ENCODE data around the gene RPEL1.

Gene RPEL1

DNA sequence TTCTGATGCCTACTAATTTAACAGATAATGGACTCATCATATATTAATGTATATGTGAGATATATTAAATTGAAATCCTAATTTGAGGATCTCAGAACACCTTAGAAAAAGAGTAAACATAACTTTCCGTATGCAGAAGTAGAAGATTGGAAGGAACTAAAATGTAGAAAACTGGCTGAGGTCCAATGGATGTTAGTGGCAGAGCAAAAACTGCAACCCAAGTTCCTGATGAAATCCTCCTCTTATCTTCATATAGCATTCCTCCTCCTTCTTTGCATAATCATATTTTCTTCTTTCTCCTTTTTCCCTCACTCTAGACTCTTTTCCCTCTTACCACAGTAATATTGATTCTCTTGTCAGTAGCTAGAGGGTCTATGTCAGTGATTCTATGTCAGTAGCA lies 37.3 kb downstream of the RPEL1 start:
- no peak for DNase-seq

DNA sequence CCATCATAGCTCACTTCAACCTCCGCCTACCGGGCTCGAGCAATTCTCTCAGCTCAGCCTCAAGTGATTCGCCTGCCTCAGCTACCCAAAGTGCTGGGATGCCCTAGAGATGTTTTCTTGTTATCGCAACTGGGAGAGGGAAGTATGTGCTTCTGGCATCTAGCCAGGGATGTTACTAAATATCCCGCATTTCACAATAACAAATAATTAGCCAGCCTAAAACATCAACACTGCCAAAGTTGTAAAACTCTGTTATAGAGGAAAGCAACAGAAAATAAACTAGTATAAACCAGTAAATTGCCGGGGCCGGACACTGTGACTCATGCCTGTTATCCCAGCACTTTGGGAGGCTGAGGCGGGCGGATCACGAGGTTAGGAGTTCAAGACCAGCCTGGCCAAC lies 38.5 kb downstream of the RPEL1 start:
- no peak for DNase-seq

DNA sequence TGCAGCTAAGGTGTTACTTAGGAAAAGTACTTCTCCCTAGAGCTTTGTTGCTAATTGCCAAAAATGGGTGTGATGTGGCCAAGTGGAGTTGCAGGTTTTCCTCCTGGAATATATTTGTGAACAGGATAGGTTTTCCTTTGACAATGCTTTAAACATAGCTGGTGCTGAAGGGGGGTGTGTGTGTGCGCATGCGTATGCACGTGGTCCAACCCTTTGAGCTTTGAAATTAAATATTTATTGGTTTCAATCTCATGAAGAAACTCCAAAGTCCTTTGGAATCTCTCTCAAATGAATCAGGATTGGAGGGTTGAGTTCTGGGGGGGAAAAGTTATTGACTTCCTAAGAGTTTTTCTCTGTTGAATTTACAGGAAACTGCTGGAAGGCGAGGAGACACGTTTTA lies 42.3 kb downstream of the RPEL1 start:
- no peak for DNase-seq

DNA sequence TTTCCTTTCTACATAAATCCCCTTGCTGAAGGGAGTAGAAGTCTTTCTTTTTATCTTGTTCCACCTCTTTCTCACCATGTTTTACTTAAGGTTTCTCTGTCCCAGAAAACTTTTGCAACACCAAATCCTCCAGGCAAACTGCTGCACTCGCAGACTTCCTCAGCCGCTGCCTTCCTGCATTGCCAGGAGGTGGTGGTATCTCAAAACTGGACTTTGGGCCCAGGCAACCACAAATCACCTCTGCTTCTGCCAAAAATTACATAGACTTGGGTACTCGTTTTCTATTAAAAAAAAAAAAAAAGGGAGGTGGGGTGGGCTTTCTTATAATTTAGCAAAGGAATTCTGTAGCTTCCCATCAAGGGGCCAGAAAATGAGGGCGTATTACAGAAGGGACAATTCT lies 45.9 kb downstream of the RPEL1 start:
- no peak for DNase-seq

DNA sequence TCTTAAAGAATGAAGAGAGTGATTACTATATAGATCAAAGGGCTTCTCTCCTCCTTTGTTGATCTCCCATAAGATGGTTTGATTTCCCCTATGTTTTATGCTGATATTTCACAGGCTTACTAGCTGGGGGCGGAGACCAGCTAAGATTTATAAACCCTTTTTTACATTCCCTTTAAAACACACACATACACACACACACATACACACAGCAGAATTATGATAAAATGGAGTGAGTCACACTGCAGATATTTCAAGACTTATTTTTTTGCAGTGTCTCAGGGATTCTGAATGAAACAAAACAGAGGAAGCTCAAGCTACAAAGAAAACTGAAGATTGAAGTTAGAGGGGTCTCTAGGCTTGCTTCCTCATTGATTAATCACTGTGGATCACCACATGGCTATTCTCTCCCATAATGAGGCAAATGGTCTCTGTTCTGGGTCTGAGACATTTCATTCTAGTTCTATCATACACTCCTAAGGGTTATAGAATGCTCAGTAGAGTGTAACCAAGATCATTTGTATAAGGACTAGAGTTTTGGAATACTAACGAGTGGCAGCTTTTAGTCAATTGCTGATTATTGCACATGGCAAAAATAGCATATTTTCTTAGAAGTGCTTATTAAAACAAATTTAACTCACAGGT lies 49.8 kb downstream of the RPEL1 start:
- DNase-seq: no peak
